Activated naive CD8-positive, alpha-beta T cell treated with anti-CD3 and anti-CD28 coated beads, Interleukin-2, amount 50 U/mL, for 16 hours (primary cell): Measurements from ENCODE around the gene HTR1D.
"Not testable (repeated sequence)": the region's sequence is repeated elsewhere in the genome, so short reads cannot be mapped to it uniquely, and the experiment has no call there.

Experiments
- DNase-seq: peaks from one replicate; pipeline ENCODE4 v3.0.0-alpha.2; 2020; ENCODE audit warnings: low read depth, low spot score

Gene HTR1D

GRCh38 chr1:23221107-23221506 is 3.8 kb upstream of the HTR1D start:
- no peak for DNase-seq

GRCh38 chr1:23216771-23217420 is 406 bp downstream of the HTR1D start:
- no peak for DNase-seq

- DNase-seq = no peak
Observed at GRCh38 chr1:23215751-23216449, 1.4 kb downstream of the HTR1D start.

GRCh38 chr1:23215291-23215690 is 2.0 kb downstream of the HTR1D start:
- no peak for DNase-seq

GRCh38 chr1:23214640-23215039 is 2.7 kb downstream of the HTR1D start:
- no peak for DNase-seq

- DNase-seq = no peak
Observed at GRCh38 chr1:23211955-23212354, 5.3 kb downstream of the HTR1D start.

- DNase-seq = no peak
Observed at GRCh38 chr1:23210963-23211362, 6.3 kb downstream of the HTR1D start.

GRCh38 chr1:23210351-23210785 is 6.9 kb downstream of the HTR1D start:
- DNase-seq = no peak

- DNase-seq = no peak
Observed at GRCh38 chr1:23209770-23210169, 7.5 kb downstream of the HTR1D start.

GRCh38 chr1:23208527-23208926 is 8.8 kb downstream of the HTR1D start:
- no peak for DNase-seq

- DNase-seq = not testable (repeated sequence)
Observed at GRCh38 chr1:23207733-23208132, 9.6 kb downstream of the HTR1D start.

- no peak for DNase-seq
Observed at GRCh38 chr1:23202263-23202749, 15.0 kb downstream of the HTR1D start.

GRCh38 chr1:23200883-23201282 is 16.4 kb downstream of the HTR1D start:
- DNase-seq = no peak

GRCh38 chr1:23198373-23198772 is 18.9 kb downstream of the HTR1D start:
- DNase-seq = no peak

GRCh38 chr1:23196627-23197328 is 20.5 kb downstream of the HTR1D start:
- DNase-seq = no peak

- DNase-seq = no peak
Observed at GRCh38 chr1:23194119-23194984, 22.9 kb downstream of the HTR1D start.

GRCh38 chr1:23193391-23194118 is 23.7 kb downstream of the HTR1D start:
- no peak for DNase-seq

GRCh38 chr1:23191199-23191598 is 26.1 kb downstream of the HTR1D start:
- no peak for DNase-seq

- DNase-seq = not testable (repeated sequence)
Observed at GRCh38 chr1:23188936-23189452, 28.3 kb downstream of the HTR1D start.

GRCh38 chr1:23188434-23188884 is 28.8 kb downstream of the HTR1D start:
- no peak for DNase-seq

GRCh38 chr1:23187637-23188036 is 29.7 kb downstream of the HTR1D start:
- DNase-seq = no peak
